Measurements from ENCODE around the gene CLDN25. TPM values are rescaled to one million over a fixed set of nuclear protein-coding genes. Genes with fewer than 3 reads are reported as not detected.

The CLDN25 gene
- total RNA-seq, 4 donors from 2014 or later, result 0.86 TPM; not detected in 3

DNA sequence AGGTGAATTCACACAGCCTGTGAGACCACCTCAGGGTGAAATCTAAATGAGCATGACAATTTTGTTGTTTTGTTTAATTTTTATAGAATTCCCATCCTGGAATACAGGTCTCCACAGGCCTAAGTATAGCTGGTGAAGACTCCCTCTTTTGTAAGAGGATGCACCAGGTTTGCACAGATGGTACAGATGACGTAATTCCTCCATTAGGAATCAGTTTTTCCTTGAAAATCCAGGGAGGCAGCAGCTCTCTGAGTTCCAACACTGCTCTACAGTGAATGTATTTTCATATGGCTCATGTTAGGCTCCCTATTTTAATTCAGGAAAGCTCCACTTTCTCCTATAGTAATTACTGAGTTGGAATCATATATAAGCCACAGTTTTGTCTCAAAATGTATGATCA is 48.6 kb downstream of the CLDN25 start:
- Histone ChIP-seq H3K27me3 (no peaks in the 10 kb centered on the region), H3K4me3 (no peak overlapping the region), H3K36me3 (peaks cover 55% of the 10 kb centered on the region), H3K27ac (no peak overlapping the region), H3K9me3 (no peaks in the 10 kb centered on the region), H3K4me1 (no peaks in the 10 kb centered on the region)
- DNase-seq (ENCODE audit: low spot score in 2 of 2), result no peak
- 87% methylated on average over 1 of the region's 1 CpG for WGBS
- no peak for TF ChIP-seq POLR2AphosphoS5 (IDR thresholded peaks at IDR 0.05)
- TF ChIP-seq EP300 (IDR thresholded peaks at IDR 0.05), result no peak
- TF ChIP-seq POLR2A (IDR thresholded peaks at IDR 0.05), result no peak
- no peak for TF ChIP-seq CTCF (IDR thresholded peaks at IDR 0.05)

DNA sequence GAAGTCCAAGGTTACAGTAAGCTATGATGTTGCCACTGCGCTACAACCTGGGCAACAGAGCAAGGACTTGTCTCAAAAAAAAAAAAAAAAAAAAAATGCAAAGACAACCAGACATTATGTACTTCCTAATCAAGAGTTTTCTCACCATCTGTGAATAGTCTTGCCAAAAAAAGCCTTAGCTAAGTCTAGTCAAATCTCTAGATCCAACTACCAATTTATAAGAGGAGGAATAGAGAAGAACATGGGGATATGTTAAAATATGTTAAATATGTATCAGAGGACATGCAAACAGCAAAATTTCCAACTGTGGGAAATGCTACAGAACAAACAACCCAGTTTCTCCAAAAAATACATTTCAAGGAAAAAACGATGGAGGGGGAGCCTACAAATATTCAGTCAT is 50.2 kb downstream of the CLDN25 start:
- Histone ChIP-seq H3K9me3 (no peaks in the 10 kb centered on the region), H3K4me3 (no peak overlapping the region), H3K4me1 (no peaks in the 10 kb centered on the region), H3K27me3 (no peaks in the 10 kb centered on the region), H3K27ac (no peak overlapping the region), H3K36me3 (peaks cover 48% of the 10 kb centered on the region)
- TF ChIP-seq CTCF (IDR thresholded peaks at IDR 0.05) (no peak), EP300 (IDR thresholded peaks at IDR 0.05) (no peak), POLR2A (IDR thresholded peaks at IDR 0.05) (no peak), POLR2AphosphoS5 (IDR thresholded peaks at IDR 0.05) (no peak)
- no peak for DNase-seq (ENCODE audit: low spot score in 2 of 2)
- 89% methylated on average over 2 of the region's 2 CpGs for WGBS

Other genes starting within 250 kb of the CLDN25 start
- 1 to 10 TPM; 1.2 to 4.9 (median 1.8) TPM for gene TMPRSS5, start 73.5 kb upstream of the CLDN25 start, total RNA-seq
- gene ZW10, start 6.1 kb upstream of the CLDN25 start, total RNA-seq, result 10 to 100 TPM; 15.0 to 22.7 (median 20.8) TPM
- gene USP28, start 95.8 kb downstream of the CLDN25 start, total RNA-seq, result 10 to 100 TPM; 13.4 to 19.6 (median 14.1) TPM
- gene HTR3B, start 125.0 kb downstream of the CLDN25 start, total RNA-seq, result not detected
- under 1 TPM in 2 of 4 donors, not detected in 2; 0.68 TPM for gene HTR3A, start 195.3 kb downstream of the CLDN25 start, total RNA-seq